Limb (tissue), 2 donors: ENCODE results near the gene OTUD1.

ENCODE experiments used
- DNase-seq, 2 donors: peaks; one replicate each; pipeline ENCODE4 v3.0.0-alpha.2; 2016; ENCODE audit errors: extremely low spot score in 2 of 2

The OTUD1 gene

GRCh38 chr10:23419655-23420329 is 19.1 kb upstream of the OTUD1 start:
- no peak for DNase-seq

GRCh38 chr10:23421397-23421796 is 17.5 kb upstream of the OTUD1 start:
- DNase-seq = no peak

- no peak for DNase-seq
Measured at GRCh38 chr10:23422003-23422411, 16.9 kb upstream of the OTUD1 start.

- DNase-seq = no peak
Measured at GRCh38 chr10:23432166-23432565, 6.7 kb upstream of the OTUD1 start.

- DNase-seq = no peak
Measured at GRCh38 chr10:23432639-23433038, 6.2 kb upstream of the OTUD1 start.

GRCh38 chr10:23433701-23434100 is 5.2 kb upstream of the OTUD1 start:
- DNase-seq = no peak

- no peak for DNase-seq
Measured at GRCh38 chr10:23435378-23435777, 3.5 kb upstream of the OTUD1 start.

GRCh38 chr10:23436983-23437382 is 1.9 kb upstream of the OTUD1 start:
- DNase-seq = no peak

- no peak for DNase-seq
Measured at GRCh38 chr10:23437963-23438546, 820 bp upstream of the OTUD1 start.

GRCh38 chr10:23439452-23439960 is 631 bp downstream of the OTUD1 start:
- DNase-seq = no peak

- peak in 1 of 2 donors; percentile 71 for DNase-seq
Measured at GRCh38 chr10:23439961-23440889, 1.4 kb downstream of the OTUD1 start.

- no peak for DNase-seq
Measured at GRCh38 chr10:23441251-23441650, 2.4 kb downstream of the OTUD1 start.

- DNase-seq = no peak
Measured at GRCh38 chr10:23442936-23443335, 4.1 kb downstream of the OTUD1 start.

GRCh38 chr10:23445591-23445990 is 6.7 kb downstream of the OTUD1 start:
- DNase-seq = no peak

GRCh38 chr10:23448323-23448722 is 9.4 kb downstream of the OTUD1 start:
- no peak for DNase-seq

GRCh38 chr10:23448802-23449570 is 10.1 kb downstream of the OTUD1 start:
- DNase-seq = no peak

GRCh38 chr10:23452033-23452655 is 13.3 kb downstream of the OTUD1 start:
- DNase-seq = no peak

- DNase-seq = no peak
Measured at GRCh38 chr10:23453465-23453864, 14.6 kb downstream of the OTUD1 start.

- no peak for DNase-seq
Measured at GRCh38 chr10:23457632-23458417, 18.9 kb downstream of the OTUD1 start.

- DNase-seq = no peak
Measured at GRCh38 chr10:23459308-23459939, 20.5 kb downstream of the OTUD1 start.
